ENCODE results near the gene CD177.
"Not testable (repeated sequence)": the region's sequence is repeated elsewhere in the genome, so short reads cannot be mapped to it uniquely, and the experiment has no call there.

The CD177 gene

GRCh38 chr19:43318796-43319314 lies 34.6 kb upstream of the CD177 start:
- no peak for DNase-seq (ENCODE audit: low read depth, low spot score)
- CTCF ChIA-PET = no interaction called here
- H3K4me3 ChIP-seq (ENCODE audit: low read depth, low read length) = no peak overlapping the region

GRCh38 chr19:43320546-43320945 lies 32.9 kb upstream of the CD177 start:
- no peak for DNase-seq (ENCODE audit: low read depth, low spot score)
- ChIA-PET CTCF (interaction anchor here (0.8 to 1.7 kb wide), 2 partner anchors 12 to 221 kb away, joined by 3 to 4 read pairs; no protein-coding TSS in a partner anchor), POLR2A (no interaction called here)
- no peak overlapping the region for H3K4me3 ChIP-seq (ENCODE audit: low read depth, low read length)
- TF ChIP-seq, protein P1, sequence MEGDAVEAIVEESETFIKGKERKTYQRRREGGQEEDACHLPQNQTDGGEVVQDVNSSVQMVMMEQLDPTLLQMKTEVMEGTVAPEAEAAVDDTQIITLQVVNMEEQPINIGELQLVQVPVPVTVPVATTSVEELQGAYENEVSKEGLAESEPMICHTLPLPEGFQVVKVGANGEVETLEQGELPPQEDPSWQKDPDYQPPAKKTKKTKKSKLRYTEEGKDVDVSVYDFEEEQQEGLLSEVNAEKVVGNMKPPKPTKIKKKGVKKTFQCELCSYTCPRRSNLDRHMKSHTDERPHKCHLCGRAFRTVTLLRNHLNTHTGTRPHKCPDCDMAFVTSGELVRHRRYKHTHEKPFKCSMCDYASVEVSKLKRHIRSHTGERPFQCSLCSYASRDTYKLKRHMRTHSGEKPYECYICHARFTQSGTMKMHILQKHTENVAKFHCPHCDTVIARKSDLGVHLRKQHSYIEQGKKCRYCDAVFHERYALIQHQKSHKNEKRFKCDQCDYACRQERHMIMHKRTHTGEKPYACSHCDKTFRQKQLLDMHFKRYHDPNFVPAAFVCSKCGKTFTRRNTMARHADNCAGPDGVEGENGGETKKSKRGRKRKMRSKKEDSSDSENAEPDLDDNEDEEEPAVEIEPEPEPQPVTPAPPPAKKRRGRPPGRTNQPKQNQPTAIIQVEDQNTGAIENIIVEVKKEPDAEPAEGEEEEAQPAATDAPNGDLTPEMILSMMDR (IDR thresholded peaks at IDR 0.05; ENCODE audit: insufficient read depth, low read length, missing control alignments) = no peak

More at GRCh38 chr19:43318796-43319314, 34.6 kb upstream of the CD177 start:
- POLR2A ChIA-PET = no interaction called here
- TF ChIP-seq, protein P1 (IDR thresholded peaks at IDR 0.05; ENCODE audit: insufficient read depth, low read length, missing control alignments) = no peak

GRCh38 chr19:43326761-43327160 lies 26.7 kb upstream of the CD177 start:
- DNase-seq (ENCODE audit: low read depth, low spot score); CTCF ChIA-PET; POLR2A ChIA-PET; H3K4me3 ChIP-seq (ENCODE audit: low read depth, low read length): not testable (repeated sequence)

DNA sequence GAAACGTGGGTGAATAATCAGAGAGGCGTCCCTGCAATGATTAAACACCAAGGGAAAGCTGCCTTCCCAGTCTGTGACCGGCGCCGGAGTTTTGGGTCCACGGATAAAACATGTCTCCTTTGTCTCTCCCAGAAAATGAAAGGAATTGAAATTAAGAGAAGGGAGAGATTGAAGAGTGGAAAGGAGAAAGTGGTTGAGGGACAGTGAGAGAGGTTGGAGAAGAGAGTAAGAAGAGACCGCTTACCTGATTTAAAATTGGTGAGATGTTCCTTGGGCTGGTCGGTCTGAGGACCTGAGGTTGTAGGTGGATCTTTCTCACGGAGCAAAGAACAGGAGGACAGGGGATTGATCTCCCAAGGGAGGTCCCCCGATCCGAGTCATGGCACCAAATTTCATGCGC lies 24.9 kb upstream of the CD177 start:
- DNase-seq (ENCODE audit: low read depth, low spot score); H3K4me3 ChIP-seq (ENCODE audit: low read depth, low read length); POLR2A ChIA-PET; CTCF ChIA-PET: not testable (repeated sequence)

- H3K4me3 ChIP-seq (ENCODE audit: low read depth, low read length); DNase-seq (ENCODE audit: low read depth, low spot score): not testable (repeated sequence)
- CTCF ChIA-PET = interaction anchor here (1.1 kb wide), 1 partner anchor 11 kb away, joined by 3 read pairs; no protein-coding TSS in a partner anchor
- POLR2A ChIA-PET = interaction anchor here (1.4 kb wide), 1 partner anchor 24 kb away, joined by 3 read pairs; no protein-coding TSS in a partner anchor
These were observed 24.4 kb upstream of the CD177 start for GRCh38 chr19:43329049-43329448.

DNA sequence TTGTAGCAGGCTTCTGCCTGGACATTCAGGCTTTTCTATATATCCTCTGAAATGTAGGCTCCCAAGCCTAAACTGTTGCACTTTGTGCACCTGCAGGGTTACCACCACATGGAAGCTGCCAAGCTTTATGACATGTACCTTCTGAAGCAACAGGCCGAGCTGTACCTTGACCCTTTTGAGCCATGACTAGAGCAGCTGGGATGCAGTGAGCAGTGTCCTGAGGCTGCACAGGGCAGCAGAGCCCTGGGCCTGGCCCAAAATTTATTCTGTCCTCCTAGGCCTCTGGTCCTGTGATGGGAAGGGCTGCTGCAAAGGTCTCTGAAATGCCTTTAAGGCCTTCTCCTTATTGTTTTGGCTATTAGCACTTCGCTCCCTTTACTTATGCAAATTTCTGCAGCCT lies 23.5 kb upstream of the CD177 start:
- TF ChIP-seq, protein P1 (IDR thresholded peaks at IDR 0.05; ENCODE audit: insufficient read depth, low read length, missing control alignments) = no peak
- POLR2A ChIA-PET = interaction anchor here (1.4 kb wide), 1 partner anchor 25 kb away, joined by 3 read pairs; no protein-coding TSS in a partner anchor
- CTCF ChIA-PET = interaction anchor here (1.1 kb wide), 1 partner anchor 12 kb away, joined by 3 read pairs; no protein-coding TSS in a partner anchor
- H3K4me3 ChIP-seq (ENCODE audit: low read depth, low read length) = no peak overlapping the region
- DNase-seq (ENCODE audit: low read depth, low spot score) = no peak

- TF ChIP-seq, protein P1 (IDR thresholded peaks at IDR 0.05; ENCODE audit: insufficient read depth, low read length, missing control alignments) = no peak
- ChIA-PET POLR2A (no interaction called here), CTCF (no interaction called here)
- DNase-seq (ENCODE audit: low read depth, low spot score) = no peak
- H3K4me3 ChIP-seq (ENCODE audit: low read depth, low read length) = no peak overlapping the region
These were observed 22.6 kb upstream of the CD177 start for GRCh38 chr19:43330726-43331434.

Data from AG04449 (cell line).